ENCODE results near the gene MAPK8.

- TF ChIP-seq EZH2 (IDR thresholded peaks at IDR 0.05; ENCODE audit: insufficient read depth, low read length) (no peak), CTCF (IDR thresholded peaks at IDR 0.05; ENCODE audit: insufficient read depth, low read depth, low read length) (no peak)
Observed at GRCh38 chr10:48481385-48481784, 174.9 kb downstream of the MAPK8 start.
